Endothelial cell of umbilical vein (primary cell): ENCODE data around the gene KCNF1. TPM values are rescaled to one million over a fixed set of nuclear protein-coding genes. Genes with fewer than 3 reads are reported as not detected.

Source experiments
- BruUV-seq: library from RNA; stranded (reverse); fragments of 400-500 nt; replicated peaks from 2 replicates; lab custom pipeline; 2021; lab: Mats Ljungman, UMichigan
- CTCF ChIA-PET: fragments of 300-600, 350-600 bp; sonication (Branson Sonifier 250); formaldehyde crosslinking; loops from one replicate; lab custom pipeline; 2021; ENCODE audit warnings: antibody characterized with exemption, inconsistent platforms; lab: Charles Lee
- POLR2A ChIA-PET: fragments of 300-600, 350-600 bp; sonication (Branson Sonifier 250); formaldehyde crosslinking; loops from one replicate; lab custom pipeline; 2021; ENCODE audit warnings: antibody characterized with exemption, inconsistent platforms; lab: Charles Lee
- DNase-seq: peaks from one replicate; pipeline ENCODE4 v3.0.0-alpha.2; 2011; ENCODE audit warnings: low read depth, low spot score
- FAIRE-seq: peaks from 2 replicates; lab custom pipeline; 2011; peaks lifted over from hg19 to GRCh38; lab: Jason Lieb, UNC
- H2AFZ ChIP-seq: 2 replicates; pipeline ENCODE4 v1.6.0; 2012; ENCODE audit warnings: low read depth, low read length, control low read depth, inconsistent platforms
- H3K27ac ChIP-seq: 2 replicates; pipeline ENCODE4 v1.5.1; 2011; ENCODE audit warnings: low read depth, mild to moderate bottlenecking, control low read depth, low read length, moderate library complexity; ENCODE audit not compliant: insufficient read depth
- H3K27me3 ChIP-seq, 2 experiments: 2 replicates each; pipeline versions ENCODE4 v1.6.0 to v1.6.1; 2011; ENCODE audit warnings: low read length in 2 of 2, mixed read lengths in 1 of 2; ENCODE audit not compliant: control insufficient read depth in 2 of 2, insufficient read depth in 2 of 2
- H3K36me3 ChIP-seq, 2 experiments: 2 replicates in 1 of 2; 3 replicates in 1 of 2; pipeline ENCODE4 v1.5.1; 2011; ENCODE audit warnings: low read length in 2 of 2, mild to moderate bottlenecking in 1 of 2, moderate library complexity in 1 of 2; ENCODE audit not compliant: control insufficient read depth in 2 of 2, insufficient read depth in 2 of 2; ENCODE audit errors: extremely low read depth in 1 of 2
- H3K4me1 ChIP-seq: 3 replicates; pipeline ENCODE4 v1.5.1; 2011; ENCODE audit warnings: mild to moderate bottlenecking, low read length; ENCODE audit not compliant: control insufficient read depth, insufficient read depth; ENCODE audit errors: extremely low read depth
- H3K4me2 ChIP-seq: 2 replicates; pipeline ENCODE4 v1.6.1; 2011; ENCODE audit warnings: low read length, control low read depth, mixed read lengths; ENCODE audit not compliant: insufficient read depth
- H3K4me3 ChIP-seq, 3 experiments: fragments of 200-600 bp in 1 of 3; sonication (generic), shearing (Covaris generic) in 1 of 3; replicated peaks in 1 of 3; 2 replicates each; pipeline ENCODE4 v1.5.1; 2011 to 2016; ENCODE audit warnings: control low read depth in 3 of 3, low read length in 3 of 3, mild to moderate bottlenecking in 2 of 3, inconsistent platforms in 1 of 3, low read depth in 1 of 3, moderate library complexity in 1 of 3; ENCODE audit not compliant: insufficient read depth in 1 of 3
- H3K79me2 ChIP-seq: 2 replicates; pipeline ENCODE4 v1.6.0; 2012; ENCODE audit warnings: low read length, inconsistent platforms; ENCODE audit not compliant: control insufficient read depth, insufficient read depth
- H3K9ac ChIP-seq: replicated peaks from 2 replicates; pipeline ENCODE3; 2011; ENCODE audit warnings: low read length, control low read depth; ENCODE audit not compliant: insufficient read depth; ENCODE audit errors: extremely low read depth
- H3K9me1 ChIP-seq: replicated peaks from 3 replicates; pipeline ENCODE4 v1.6.0; 2011; ENCODE audit warnings: mild to moderate bottlenecking, low read length; ENCODE audit not compliant: control insufficient read depth, insufficient read depth; ENCODE audit errors: extremely low read depth
- H3K9me3 ChIP-seq: replicated peaks from 2 replicates; pipeline ENCODE4 v1.5.1; 2012; ENCODE audit warnings: low read length, inconsistent platforms; ENCODE audit not compliant: control insufficient read depth, insufficient read depth
- H4K20me1 ChIP-seq: replicated peaks from 2 replicates; pipeline ENCODE3; 2011; ENCODE audit warnings: mild to moderate bottlenecking, low read length; ENCODE audit not compliant: control insufficient read depth, insufficient read depth; ENCODE audit errors: extremely low read depth
- EZH2 ChIP-seq: IDR thresholded peaks from 2 replicates; pipeline ENCODE4 v1.6.1; 2012; ENCODE audit warnings: borderline replicate concordance, low read depth, mild to moderate bottlenecking, moderate library complexity, low read length, inconsistent platforms; ENCODE audit not compliant: severe bottlenecking
- FOS ChIP-seq: IDR thresholded peaks from 2 replicates; pipeline ENCODE4 v1.6.1; 2011; ENCODE audit warnings: mild to moderate bottlenecking, low read length, moderate library complexity, borderline replicate concordance; ENCODE audit not compliant: insufficient read depth
- GATA2 ChIP-seq: IDR thresholded peaks from 2 replicates; pipeline ENCODE4 v1.7.0; 2011; ENCODE audit warnings: low read depth, mild to moderate bottlenecking, moderate library complexity, mixed read lengths, low read length; ENCODE audit not compliant: insufficient read length, insufficient read depth
- JUN ChIP-seq: IDR thresholded peaks from 2 replicates; pipeline ENCODE4 v1.6.1; 2011; ENCODE audit warnings: borderline replicate concordance, low read depth; ENCODE audit not compliant: insufficient read length, insufficient read depth
- MAX ChIP-seq: IDR thresholded peaks from 2 replicates; pipeline ENCODE4 v1.6.1; 2011; ENCODE audit not compliant: insufficient read depth, insufficient read length
- MYC ChIP-seq: IDR thresholded peaks from one replicate; pipeline ENCODE4 v1.6.1; 2011; ENCODE audit warnings: mild to moderate bottlenecking, low read depth, low read length
- POLR2A ChIP-seq: IDR thresholded peaks from 2 replicates; pipeline ENCODE4 v1.6.1; 2012; ENCODE audit warnings: low read depth, mild to moderate bottlenecking, control low read depth, low read length
- POLR2AphosphoS5 ChIP-seq: IDR thresholded peaks from 2 replicates; pipeline ENCODE4 v1.6.1; 2012; ENCODE audit warnings: low read depth, mild to moderate bottlenecking, control low read depth, low read length, moderate library complexity; ENCODE audit not compliant: insufficient read depth
- dilution Hi-C: fragments of 300-500 bp; cut with MboI; formaldehyde crosslinking; loops from one replicate; pipeline ENCODE4 v1.15.0; 2019; ENCODE audit warnings: low sequenced_read_pairs; ENCODE audit not compliant: extremely low pct_ligation_motif_present
- intact Hi-C: fragments of 100-400 bp; cut with micrococcal nuclease; formaldehyde crosslinking; loops from one replicate; pipeline ENCODE4 v1.10.0; 2022
- polyA plus RNA-seq, 4 experiments: library from polyadenylated mRNA; depleted of rRNA in 3 of 4; stranded (reverse) in 3 of 4; unstranded in 1 of 4; fragments of >200 nt; gene quantifications; 2 replicates each; pipeline versions ENCODE4 v1.2.1 to v1.2.3, GENCODE V29; 2011 to 2012; ENCODE audit warnings: missing spikeins in 1 of 4
- total RNA-seq: library from RNA; stranded (reverse); gene quantifications from 2 replicates; pipeline ENCODE4 v1.2.3, GENCODE V29; 2021
- TF ChIP-seq, protein P1 (sequence below), 2 donors: IDR thresholded peaks; 1 replicate in 1 of 2; 2 replicates in 1 of 2; pipeline ENCODE4 v1.5.1; 2011; ENCODE audit warnings: low read length in 2 of 2, mild to moderate bottlenecking in 2 of 2, moderate library complexity in 2 of 2, control low read depth in 1 of 2, inconsistent platforms in 1 of 2, low read depth in 1 of 2; ENCODE audit not compliant: insufficient read depth in 1 of 2; ENCODE audit errors: extremely low read depth in 1 of 2

Gene KCNF1
- total and polyA plus RNA-seq, 2 donors (not counting 3 experiments of a cell fraction or from before 2014, with no cell fraction given) = 0.23 to 0.42 TPM

- no peak overlapping the region for H2AFZ ChIP-seq
- TF ChIP-seq JUN (no peak), GATA2 (no peak), EZH2 (no peak), POLR2A (no peak), MYC (no peak), POLR2AphosphoS5 (no peak), FOS (no peak), MAX (no peak)
- TF ChIP-seq, protein P1, sequence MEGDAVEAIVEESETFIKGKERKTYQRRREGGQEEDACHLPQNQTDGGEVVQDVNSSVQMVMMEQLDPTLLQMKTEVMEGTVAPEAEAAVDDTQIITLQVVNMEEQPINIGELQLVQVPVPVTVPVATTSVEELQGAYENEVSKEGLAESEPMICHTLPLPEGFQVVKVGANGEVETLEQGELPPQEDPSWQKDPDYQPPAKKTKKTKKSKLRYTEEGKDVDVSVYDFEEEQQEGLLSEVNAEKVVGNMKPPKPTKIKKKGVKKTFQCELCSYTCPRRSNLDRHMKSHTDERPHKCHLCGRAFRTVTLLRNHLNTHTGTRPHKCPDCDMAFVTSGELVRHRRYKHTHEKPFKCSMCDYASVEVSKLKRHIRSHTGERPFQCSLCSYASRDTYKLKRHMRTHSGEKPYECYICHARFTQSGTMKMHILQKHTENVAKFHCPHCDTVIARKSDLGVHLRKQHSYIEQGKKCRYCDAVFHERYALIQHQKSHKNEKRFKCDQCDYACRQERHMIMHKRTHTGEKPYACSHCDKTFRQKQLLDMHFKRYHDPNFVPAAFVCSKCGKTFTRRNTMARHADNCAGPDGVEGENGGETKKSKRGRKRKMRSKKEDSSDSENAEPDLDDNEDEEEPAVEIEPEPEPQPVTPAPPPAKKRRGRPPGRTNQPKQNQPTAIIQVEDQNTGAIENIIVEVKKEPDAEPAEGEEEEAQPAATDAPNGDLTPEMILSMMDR (IDR thresholded peaks at IDR 0.05; ENCODE audit: extremely low read depth in 1 of 2, insufficient read depth in 1 of 2, low read depth in 1 of 2, low read length in 2 of 2) = no peak
- dilution Hi-C loops = no loop called here
- ChIA-PET CTCF (interaction anchor here (0.6 to 1.4 kb wide), 2 partner anchors 9 to 168 kb away, joined by 3 to 4 read pairs; no protein-coding TSS in a partner anchor), POLR2A (no interaction called here)
- H4K20me1 ChIP-seq = no peaks in the 10 kb centered on the region
- BruUV-seq = no TSS peak
- H3K9me3 ChIP-seq = no peaks in the 10 kb centered on the region
- H3K9ac ChIP-seq = no peak overlapping the region
- H3K9me1 ChIP-seq = no peaks in the 10 kb centered on the region
- no peak overlapping the region for H3K27ac ChIP-seq
- FAIRE-seq (no peak), DNase-seq (no peak)
- no peaks in the 10 kb centered on the region for H3K4me1 ChIP-seq
- H3K27me3 ChIP-seq = peaks cover 0 to 2% of the 10 kb centered on the region in 2 experiments
- no peaks in the 10 kb centered on the region for H3K36me3 ChIP-seq
- intact Hi-C loops = no loop called here
- no peaks in the 10 kb centered on the region for H3K79me2 ChIP-seq
- H3K4me3 ChIP-seq = no peak overlapping the region
- H3K4me2 ChIP-seq = no peak overlapping the region
Measured at GRCh38 chr2:10891390-10891789, 20.3 kb upstream of the KCNF1 start.
